K562 (cell line): ENCODE measurements around the gene NPR2. TPM values are rescaled to one million over a fixed set of nuclear protein-coding genes. Genes with fewer than 3 reads are reported as not detected.

Source experiments
- ATAC-seq: fragments of 200-7000 bp; cut with Tn5 transposase; 3 replicates; pipeline ENCODE4 v1.9.1; 2020; ENCODE audit warnings: moderate library complexity
- BruUV-seq: library from RNA; stranded (reverse); fragments of 400-500 nt; replicated peaks from 2 replicates; lab custom pipeline; 2021; lab: Mats Ljungman, UMichigan
- CTCF ChIA-PET: fragments of 300-600 bp; formaldehyde crosslinking; extraction: SDS; loops from one replicate; lab custom pipeline; 2021; ENCODE audit warnings: low intra/inter-chr PET ratio; lab: Yijun Ruan, JAX
- POLR2A ChIA-PET: fragments of 300-600, 350-650 bp; sonication (Branson Sonifier 250); formaldehyde crosslinking; extraction: SDS; loops from one replicate; lab custom pipeline; 2021; ENCODE audit warnings: antibody characterized with exemption, inconsistent platforms; lab: Yijun Ruan, JAX
- DNase-seq, 4 experiments: peaks; one replicate each; pipeline versions ENCODE4 v3.0.0 to v3.0.0-alpha.2; 2011 to 2018; ENCODE audit warnings: low spot score in 3 of 4, mixed read lengths in 3 of 4; ENCODE audit errors: extremely low read depth in 1 of 4
- FAIRE-seq: peaks from 2 replicates; lab custom pipeline; 2011; peaks lifted over from hg19 to GRCh38; lab: Jason Lieb, UNC
- H2AFZ ChIP-seq: 2 replicates; pipeline ENCODE4 v1.6.0; 2011; ENCODE audit warnings: low read depth, low read length, control low read depth, inconsistent platforms
- H3K27ac ChIP-seq: fragments of 200-600 bp; 3 replicates; pipeline ENCODE4 v1.8.0; 2011; ENCODE audit warnings: low read depth, mild to moderate bottlenecking, control low read depth, inconsistent platforms, low read length, moderate library complexity, mixed read lengths; ENCODE audit errors: extremely low read depth
- H3K27me3 ChIP-seq, 2 experiments: fragments of 300-600 bp in 1 of 2; 2 replicates in 1 of 2; 3 replicates in 1 of 2; pipeline versions ENCODE4 v1.6.0 to v1.8.0; 2011; ENCODE audit warnings: inconsistent platforms in 2 of 2, low read length in 2 of 2, mild to moderate bottlenecking in 1 of 2, mixed read lengths in 1 of 2, moderate library complexity in 1 of 2; ENCODE audit not compliant: control insufficient read depth in 2 of 2, insufficient read depth in 2 of 2
- H3K36me3 ChIP-seq: fragments of 300-600 bp; 3 replicates; pipeline ENCODE4 v1.8.0; 2011; ENCODE audit warnings: mild to moderate bottlenecking, low read length, inconsistent platforms; ENCODE audit not compliant: control insufficient read depth, insufficient read depth
- H3K4me1 ChIP-seq, 2 experiments: fragments of 200-600 bp in 1 of 2; replicated peaks in 1 of 2; 2 replicates in 1 of 2; 3 replicates in 1 of 2; pipeline versions ENCODE4 v1.5.1 to v1.8.0; 2011; ENCODE audit warnings: inconsistent platforms in 2 of 2, low read length in 2 of 2, mild to moderate bottlenecking in 1 of 2, mixed read lengths in 1 of 2, moderate library complexity in 1 of 2; ENCODE audit not compliant: control insufficient read depth in 2 of 2, insufficient read depth in 2 of 2
- H3K4me2 ChIP-seq: 2 replicates; pipeline ENCODE4 v1.6.1; 2011; ENCODE audit warnings: low read length, control low read depth, inconsistent platforms, mixed read lengths; ENCODE audit not compliant: insufficient read depth
- H3K4me3 ChIP-seq: fragments of 200-600 bp; sonication (generic), shearing (Covaris generic); 2 replicates; pipeline ENCODE4 v1.5.1; 2016; ENCODE audit warnings: control low read depth, inconsistent platforms
- H3K79me2 ChIP-seq: fragments of 200-600 bp; 3 replicates; pipeline ENCODE4 v1.8.0; 2011; ENCODE audit warnings: low read length, inconsistent platforms; ENCODE audit not compliant: control insufficient read depth, insufficient read depth
- H3K9ac ChIP-seq, 2 experiments: 2 replicates each; pipeline versions ENCODE4 v1.6.0 to v1.6.1; 2011; ENCODE audit warnings: low read depth in 2 of 2, low read length in 2 of 2, control low read depth in 1 of 2, inconsistent platforms in 1 of 2, mild to moderate bottlenecking in 1 of 2, mixed read lengths in 1 of 2; ENCODE audit not compliant: insufficient read depth in 1 of 2
- H3K9me1 ChIP-seq: one replicate; pipeline ENCODE4 v1.6.0; 2011; ENCODE audit warnings: inconsistent platforms, mild to moderate bottlenecking, low read length, moderate library complexity; ENCODE audit not compliant: control insufficient read depth, insufficient read depth
- H3K9me3 ChIP-seq: replicated peaks from 2 replicates; pipeline ENCODE4 v1.5.1; 2011; ENCODE audit warnings: low read depth, low read length, inconsistent platforms; ENCODE audit not compliant: control insufficient read depth, insufficient read depth
- H4K20me1 ChIP-seq: replicated peaks from 2 replicates; pipeline ENCODE4 v1.6.1; 2011; ENCODE audit warnings: low read length, inconsistent platforms, mixed read lengths; ENCODE audit not compliant: control insufficient read depth, insufficient read depth
- CBFA2T3 ChIP-seq: fragments of 450-650 bp; IDR thresholded peaks from 2 replicates; pipeline ENCODE4 v1.6.1; 2017
- FOSL1 ChIP-seq: fragments of 200-800 bp; sonication (Bioruptor generic); conservative IDR thresholded peaks from 2 replicates; pipeline ENCODE4 v1.6.1; 2016; ENCODE audit warnings: missing genetic modification characterization, missing compliant biosample characterization
- HMG20A ChIP-seq: fragments of 450-650 bp; formaldehyde crosslinking; conservative IDR thresholded peaks from 2 replicates; pipeline ENCODE4 v1.4.0; 2020; ENCODE audit warnings: mild to moderate bottlenecking, mixed read lengths
- KDM1A ChIP-seq, 2 experiments: fragments of 450-650 bp; IDR thresholded peaks; 2 replicates each; pipeline ENCODE4 v1.6.1; 2016; ENCODE audit warnings: mild to moderate bottlenecking in 2 of 2
- NFE2 ChIP-seq: IDR thresholded peaks from 2 replicates; pipeline ENCODE4 v1.6.1; 2014; ENCODE audit warnings: antibody characterized with exemption, low read depth
- RCOR1 ChIP-seq, 2 experiments: IDR thresholded peaks; 2 replicates each; pipeline ENCODE4 v1.6.1; 2012; ENCODE audit warnings: low read depth in 2 of 2, low read length in 2 of 2, borderline replicate concordance in 1 of 2, improper control_type of control experiment in 1 of 2
- WGBS: fragments of 100-300 bp; shearing (Covaris generic); methylation state at CpG from one replicate; pipeline ENCODE4 v1.1.6; 2016; ENCODE audit warnings: low coverage, mixed read lengths; ENCODE audit not compliant: insufficient coverage; ENCODE audit errors: missing lambda C conversion rate; 5-methylcytosine and 5-hydroxymethylcytosine counted together
- in situ Hi-C: fragments of 300-500 bp; cut with MboI; formaldehyde crosslinking; loops from 4 replicates; pipeline ENCODE4 v1.15.0; 2018; ENCODE audit warnings: inconsistent platforms, mixed read lengths
- intact Hi-C: fragments of 100-400 bp; cut with micrococcal nuclease; formaldehyde crosslinking; loops from 2 replicates; pipeline ENCODE4 v1.14.2; 2022
- polyA plus RNA-seq, 8 experiments: library from polyadenylated mRNA; depleted of rRNA in 4 of 8; stranded (reverse) in 5 of 8; unstranded in 3 of 8; fragments of >200 nt; fragmentation: Nextera tagmentation in 2 of 8; fragmentation: Illumina TruSeq in 1 of 8; extraction: Ambion mirVana in 2 of 8; extraction: Trizol in 1 of 8; gene quantifications; 2 replicates each; pipeline versions ENCODE4 v1.2.1 to v1.2.3, GENCODE V29; 2011 to 2014; ENCODE audit warnings: inconsistent platforms in 1 of 8, missing spikeins in 1 of 8
- total RNA-seq, 7 experiments: library from RNA; depleted of rRNA in 6 of 7; stranded (reverse); fragments of >200 nt in 6 of 7; fragmentation: Illumina TruSeq in 2 of 7; extraction: Trizol in 2 of 7; gene quantifications; 2 replicates each; pipeline versions ENCODE4 v1.2.1 to v1.2.3, GENCODE V29; 2011 to 2021; ENCODE audit warnings: low replicate concordance in 1 of 7
- TF ChIP-seq, protein P1 (sequence below): sonication (generic); formaldehyde crosslinking; IDR thresholded peaks from 2 replicates; pipeline ENCODE4 v1.8.1; 2023; ENCODE audit warnings: mild to moderate bottlenecking, missing genetic modification reagents
- TF ChIP-seq, protein P2 (sequence below): fragments of 200-800 bp; sonication (Bioruptor generic); IDR thresholded peaks from 2 replicates; pipeline ENCODE4 v1.6.1; 2017; ENCODE audit warnings: missing genetic modification characterization, missing compliant biosample characterization

NPR2 gene
- total and polyA plus RNA-seq, 9 of the 15 experiments (the other 6 are each of a cell fraction or from before 2014, with no cell fraction given): 2.4 to 12.9 (median 6.0) TPM

DNA sequence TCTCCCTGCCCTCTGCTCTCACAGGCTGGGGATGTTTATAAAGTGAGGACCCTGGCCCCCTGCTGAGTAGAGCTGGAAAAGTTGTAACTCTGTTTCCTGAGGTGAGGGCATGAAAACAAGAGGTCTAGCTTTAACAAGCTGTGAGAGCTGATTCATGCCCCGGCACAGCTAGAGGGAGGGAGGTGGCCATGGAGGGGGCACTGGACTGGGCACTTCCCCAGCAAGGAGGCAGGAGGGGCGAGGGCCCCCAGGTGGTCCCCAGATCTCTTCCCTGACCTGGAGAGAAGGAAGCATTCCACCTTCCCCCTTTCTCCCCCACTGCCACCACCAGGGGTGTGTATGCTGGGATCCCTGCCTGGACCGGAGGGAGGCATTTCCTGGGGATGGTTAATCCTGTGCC is 37.1 kb upstream of the NPR2 start, which contains the start of gene MSMP:
MSMP (minus strand) TSS at position 13 of the 400 bp plus-strand sequence. CDS start 147 bp downstream, outside the sequence.
- WGBS: 84% methylated on average over 2 of the region's 3 CpGs
- ChIA-PET POLR2A (interaction anchor here (0.8 to 1.7 kb wide), 3 partner anchors 13 to 22 kb away, joined by 3 to 6 read pairs (median 5); partner anchors contain the start of genes CREB3 and TLN1), CTCF (no interaction called here)
- Histone ChIP-seq H4K20me1 (no peaks in the 10 kb centered on the region), H3K36me3 (peaks cover 31% of the 10 kb centered on the region; the same call in 2 of the 3 replicates), H3K9me3 (no peaks in the 10 kb centered on the region), H3K27me3 (no peaks in the 10 kb centered on the region), H3K27ac (no peak within 1 kb of the TSS), H2AFZ (no peak within 1 kb of the TSS), H3K9me1 (no peaks in the 10 kb centered on the region), H3K4me3 (no peak within 1 kb of the TSS), H3K79me2 (peaks cover 32% of the 10 kb centered on the region), H3K9ac (no peak within 1 kb of the TSS), H3K4me1 (peaks cover 9 to 15% of the 10 kb centered on the region in 2 experiments), H3K4me2 (no peak within 1 kb of the TSS)
- BruUV-seq: no TSS peak
- no peak for DNase-seq
- intact Hi-C loops: no loop called here
- ATAC-seq: no peak
- TF ChIP-seq, protein P1, sequence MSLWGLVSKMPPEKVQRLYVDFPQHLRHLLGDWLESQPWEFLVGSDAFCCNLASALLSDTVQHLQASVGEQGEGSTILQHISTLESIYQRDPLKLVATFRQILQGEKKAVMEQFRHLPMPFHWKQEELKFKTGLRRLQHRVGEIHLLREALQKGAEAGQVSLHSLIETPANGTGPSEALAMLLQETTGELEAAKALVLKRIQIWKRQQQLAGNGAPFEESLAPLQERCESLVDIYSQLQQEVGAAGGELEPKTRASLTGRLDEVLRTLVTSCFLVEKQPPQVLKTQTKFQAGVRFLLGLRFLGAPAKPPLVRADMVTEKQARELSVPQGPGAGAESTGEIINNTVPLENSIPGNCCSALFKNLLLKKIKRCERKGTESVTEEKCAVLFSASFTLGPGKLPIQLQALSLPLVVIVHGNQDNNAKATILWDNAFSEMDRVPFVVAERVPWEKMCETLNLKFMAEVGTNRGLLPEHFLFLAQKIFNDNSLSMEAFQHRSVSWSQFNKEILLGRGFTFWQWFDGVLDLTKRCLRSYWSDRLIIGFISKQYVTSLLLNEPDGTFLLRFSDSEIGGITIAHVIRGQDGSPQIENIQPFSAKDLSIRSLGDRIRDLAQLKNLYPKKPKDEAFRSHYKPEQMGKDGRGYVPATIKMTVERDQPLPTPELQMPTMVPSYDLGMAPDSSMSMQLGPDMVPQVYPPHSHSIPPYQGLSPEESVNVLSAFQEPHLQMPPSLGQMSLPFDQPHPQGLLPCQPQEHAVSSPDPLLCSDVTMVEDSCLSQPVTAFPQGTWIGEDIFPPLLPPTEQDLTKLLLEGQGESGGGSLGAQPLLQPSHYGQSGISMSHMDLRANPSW (CRISPR knock-in tag): no peak
- no peak for FAIRE-seq
- in situ Hi-C loops: no loop called here

DNA sequence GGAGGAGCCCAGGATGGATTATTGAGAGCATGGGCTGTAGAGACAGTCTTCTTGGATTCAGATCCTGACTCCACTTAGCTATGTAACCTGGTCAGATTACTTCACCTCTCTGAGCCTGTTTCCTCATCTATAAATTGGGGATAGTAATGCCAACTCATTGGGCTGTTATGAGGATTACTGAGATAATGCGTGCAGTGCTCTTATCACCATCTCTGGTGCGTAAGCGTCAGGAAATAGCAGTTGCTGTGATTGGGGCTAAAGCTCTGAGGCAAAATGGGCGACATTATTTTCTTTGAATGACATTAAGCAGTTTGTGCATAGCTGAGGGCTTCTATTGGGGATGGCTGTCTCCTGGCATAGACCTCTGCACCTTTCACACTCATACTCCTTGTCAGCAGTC is 36.3 kb upstream of the NPR2 start:
- Histone ChIP-seq H3K27me3 (no peaks in the 10 kb centered on the region), H3K4me3 (no peak overlapping the region), H3K79me2 (peaks cover 27% of the 10 kb centered on the region), H3K9me3 (no peaks in the 10 kb centered on the region), H3K9ac (no peak overlapping the region), H3K4me2 (no peak overlapping the region), H3K9me1 (no peaks in the 10 kb centered on the region), H3K4me1 (peaks cover 6 to 9% of the 10 kb centered on the region in 2 experiments), H4K20me1 (no peaks in the 10 kb centered on the region), H3K27ac (no peak overlapping the region), H3K36me3 (peaks cover 31% of the 10 kb centered on the region; the same call in 2 of the 3 replicates), H2AFZ (no peak overlapping the region)
- intact Hi-C loops (no loop called here), in situ Hi-C loops (no loop called here)
- DNase-seq (no peak), ATAC-seq (no peak), FAIRE-seq (peak; percentile 40)
- ChIA-PET POLR2A (interaction anchor here (1.0 to 1.7 kb wide), 2 partner anchors 14 to 22 kb away, joined by 3 to 5 read pairs; partner anchors contain the start of genes CREB3 and TLN1), CTCF (no interaction called here)
- 7% methylated on average over 4 of the region's 4 CpGs for WGBS
- peak; percentile 36; the same call in 1 of the 2 replicates for TF ChIP-seq NFE2
- TF ChIP-seq HMG20A (CRISPR knock-in tag): no peak
- TF ChIP-seq, protein P2, sequence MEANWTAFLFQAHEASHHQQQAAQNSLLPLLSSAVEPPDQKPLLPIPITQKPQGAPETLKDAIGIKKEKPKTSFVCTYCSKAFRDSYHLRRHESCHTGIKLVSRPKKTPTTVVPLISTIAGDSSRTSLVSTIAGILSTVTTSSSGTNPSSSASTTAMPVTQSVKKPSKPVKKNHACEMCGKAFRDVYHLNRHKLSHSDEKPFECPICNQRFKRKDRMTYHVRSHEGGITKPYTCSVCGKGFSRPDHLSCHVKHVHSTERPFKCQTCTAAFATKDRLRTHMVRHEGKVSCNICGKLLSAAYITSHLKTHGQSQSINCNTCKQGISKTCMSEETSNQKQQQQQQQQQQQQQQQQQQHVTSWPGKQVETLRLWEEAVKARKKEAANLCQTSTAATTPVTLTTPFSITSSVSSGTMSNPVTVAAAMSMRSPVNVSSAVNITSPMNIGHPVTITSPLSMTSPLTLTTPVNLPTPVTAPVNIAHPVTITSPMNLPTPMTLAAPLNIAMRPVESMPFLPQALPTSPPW (CRISPR knock-in tag): no peak
- TF ChIP-seq FOSL1 (tag): 0 out of 2 replicates have a peak, but pooled peaks have one; percentile 14
- TF ChIP-seq CBFA2T3: peak; percentile 15; the same call in 1 of the 2 replicates
- peak in 1 of 2 experiments; percentile 58; a peak in 1 of 4 replicates for TF ChIP-seq RCOR1 (IDR thresholded peaks at IDR 0.05; ENCODE audit: borderline replicate concordance in 1 of 2, low read depth in 2 of 2, low read length in 2 of 2)
- peak; percentile 20 to 58; a peak in 3 of 4 replicates for TF ChIP-seq KDM1A (IDR thresholded peaks at IDR 0.05)
- BruUV-seq: no TSS peak
